Measurements from ENCODE around the gene TCEAL9. TPM values are rescaled to one million over a fixed set of nuclear protein-coding genes. Genes with fewer than 3 reads are reported as not detected.

The TCEAL9 gene
- polyA plus RNA-seq, 1 donor (not counting 4 experiments of a cell fraction or from before 2014, with no cell fraction given), result 104 TPM

DNA sequence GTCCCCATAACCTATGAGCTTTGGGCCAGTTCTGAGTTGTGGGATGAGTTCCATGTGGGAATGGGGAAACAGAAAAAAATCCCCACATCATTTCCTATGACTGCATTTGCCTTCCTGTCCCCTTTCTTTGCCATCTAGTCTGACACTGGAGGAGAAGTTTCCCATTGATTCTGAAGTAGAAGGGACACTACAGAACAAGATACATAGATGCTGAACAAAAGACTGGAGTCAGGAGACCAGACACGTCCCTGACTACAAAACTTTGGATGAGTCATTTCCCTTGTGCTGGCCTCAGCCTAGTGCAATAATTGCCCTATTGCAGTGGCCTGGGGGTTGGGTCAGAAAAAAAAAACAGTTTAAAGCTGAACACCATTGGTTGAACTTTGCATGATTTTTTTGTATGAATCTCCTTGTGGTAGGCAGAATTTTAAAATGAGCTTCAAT is 42.1 kb downstream of the TCEAL9 start:
- no peak for TF ChIP-seq EZH2 (IDR thresholded peaks at IDR 0.05; ENCODE audit: low read length)
- TF ChIP-seq, protein P1, sequence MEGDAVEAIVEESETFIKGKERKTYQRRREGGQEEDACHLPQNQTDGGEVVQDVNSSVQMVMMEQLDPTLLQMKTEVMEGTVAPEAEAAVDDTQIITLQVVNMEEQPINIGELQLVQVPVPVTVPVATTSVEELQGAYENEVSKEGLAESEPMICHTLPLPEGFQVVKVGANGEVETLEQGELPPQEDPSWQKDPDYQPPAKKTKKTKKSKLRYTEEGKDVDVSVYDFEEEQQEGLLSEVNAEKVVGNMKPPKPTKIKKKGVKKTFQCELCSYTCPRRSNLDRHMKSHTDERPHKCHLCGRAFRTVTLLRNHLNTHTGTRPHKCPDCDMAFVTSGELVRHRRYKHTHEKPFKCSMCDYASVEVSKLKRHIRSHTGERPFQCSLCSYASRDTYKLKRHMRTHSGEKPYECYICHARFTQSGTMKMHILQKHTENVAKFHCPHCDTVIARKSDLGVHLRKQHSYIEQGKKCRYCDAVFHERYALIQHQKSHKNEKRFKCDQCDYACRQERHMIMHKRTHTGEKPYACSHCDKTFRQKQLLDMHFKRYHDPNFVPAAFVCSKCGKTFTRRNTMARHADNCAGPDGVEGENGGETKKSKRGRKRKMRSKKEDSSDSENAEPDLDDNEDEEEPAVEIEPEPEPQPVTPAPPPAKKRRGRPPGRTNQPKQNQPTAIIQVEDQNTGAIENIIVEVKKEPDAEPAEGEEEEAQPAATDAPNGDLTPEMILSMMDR (optimal IDR thresholded peaks at IDR 0.05 in 1 of 3, IDR thresholded peaks at IDR 0.05 in 1 of 3, conservative IDR thresholded peaks at IDR 0.05 in 1 of 3; ENCODE audit: extremely low read depth in 1 of 3, insufficient read depth in 2 of 3, low read length in 3 of 3), result no peak
- Histone ChIP-seq H3K4me1 (ENCODE audit: control insufficient read depth, extremely low read depth, insufficient read depth, low read length) (peaks cover 11% of the 10 kb centered on the region), H3K79me2 (ENCODE audit: control insufficient read depth, insufficient read depth, low read length) (no peaks in the 10 kb centered on the region), H3K4me2 (ENCODE audit: control insufficient read depth, extremely low read depth, insufficient read depth, low read depth, low read length) (peak overlapping the region; percentile 9), H3K9ac (ENCODE audit: control insufficient read depth, extremely low read depth, insufficient read depth, low read length) (no peak overlapping the region), H4K20me1 (ENCODE audit: control insufficient read depth, extremely low read depth, insufficient read depth, low read length) (no peaks in the 10 kb centered on the region), H3K27ac (ENCODE audit: control insufficient read depth, insufficient read depth, low read length) (no peak overlapping the region), H3K9me3 (ENCODE audit: control insufficient read depth, low read depth, low read length) (no peaks in the 10 kb centered on the region), H2AFZ (ENCODE audit: control insufficient read depth, low read length) (no peak overlapping the region), H3K36me3 (ENCODE audit: control insufficient read depth in 2 of 2, extremely low read depth in 1 of 2, insufficient read depth in 2 of 2, low read length in 2 of 2) (no peaks in the 10 kb centered on the region), H3K27me3 (ENCODE audit: control insufficient read depth, extremely low read depth, insufficient read depth, low read length) (no peaks in the 10 kb centered on the region), H3K4me3 (ENCODE audit: control insufficient read depth in 2 of 3, extremely low read depth in 1 of 3, insufficient read depth in 2 of 3, low read depth in 1 of 3, low read length in 3 of 3) (no peak overlapping the region), H3K9me1 (ENCODE audit: control insufficient read depth, extremely low read depth, insufficient read depth, low read length) (no peaks in the 10 kb centered on the region)
- dilution Hi-C loops (cut with MboI; ENCODE audit: extremely low pct_ligation_motif_present, low sequenced_read_pairs), result no loop called here
- peak; percentile 90 for FAIRE-seq
- no peak for DNase-seq (ENCODE audit: low read depth, low spot score)

DNA sequence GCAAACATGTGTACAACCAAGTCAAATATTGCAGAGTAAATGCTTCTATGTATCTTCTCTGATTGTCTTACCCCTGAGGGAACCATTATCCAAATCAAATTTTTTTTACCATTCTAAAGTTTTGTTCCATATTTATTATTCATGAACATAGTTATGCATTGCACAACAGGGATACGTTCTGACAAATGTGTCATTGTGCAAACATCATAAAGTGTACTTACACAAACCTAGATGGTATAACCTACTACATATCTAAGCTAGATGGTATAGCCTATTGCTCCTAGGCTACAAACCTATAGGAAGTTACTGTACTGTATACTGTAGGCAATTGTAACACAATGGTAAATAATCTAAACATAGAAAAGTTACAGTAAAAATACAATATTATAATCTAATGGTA is 43.4 kb downstream of the TCEAL9 start:
- H3K4me3 ChIP-seq (ENCODE audit: control insufficient read depth in 2 of 3, extremely low read depth in 1 of 3, insufficient read depth in 2 of 3, low read depth in 1 of 3, low read length in 3 of 3), result no peak overlapping the region
- H3K79me2 ChIP-seq (ENCODE audit: control insufficient read depth, insufficient read depth, low read length), result no peaks in the 10 kb centered on the region
- no peak overlapping the region for H3K27ac ChIP-seq (ENCODE audit: control insufficient read depth, insufficient read depth, low read length)
- H4K20me1 ChIP-seq (ENCODE audit: control insufficient read depth, extremely low read depth, insufficient read depth, low read length), result no peaks in the 10 kb centered on the region
- TF ChIP-seq, protein P1 (optimal IDR thresholded peaks at IDR 0.05 in 1 of 3, IDR thresholded peaks at IDR 0.05 in 1 of 3, conservative IDR thresholded peaks at IDR 0.05 in 1 of 3; ENCODE audit: extremely low read depth in 1 of 3, insufficient read depth in 2 of 3, low read length in 3 of 3), result no peak
- TF ChIP-seq EZH2 (IDR thresholded peaks at IDR 0.05; ENCODE audit: low read length), result no peak
- no peak overlapping the region for H2AFZ ChIP-seq (ENCODE audit: control insufficient read depth, low read length)
- DNase-seq (ENCODE audit: low read depth, low spot score) (no peak), FAIRE-seq (no peak)
- H3K9me3 ChIP-seq (ENCODE audit: control insufficient read depth, low read depth, low read length), result no peaks in the 10 kb centered on the region
- no peaks in the 10 kb centered on the region for H3K9me1 ChIP-seq (ENCODE audit: control insufficient read depth, extremely low read depth, insufficient read depth, low read length)
- H3K9ac ChIP-seq (ENCODE audit: control insufficient read depth, extremely low read depth, insufficient read depth, low read length), result no peak overlapping the region
- no peak overlapping the region for H3K4me2 ChIP-seq (ENCODE audit: control insufficient read depth, extremely low read depth, insufficient read depth, low read depth, low read length)
- peaks cover 11% of the 10 kb centered on the region for H3K4me1 ChIP-seq (ENCODE audit: control insufficient read depth, extremely low read depth, insufficient read depth, low read length)
- dilution Hi-C loops (cut with MboI; ENCODE audit: extremely low pct_ligation_motif_present, low sequenced_read_pairs), result no loop called here
- H3K36me3 ChIP-seq (ENCODE audit: control insufficient read depth in 2 of 2, extremely low read depth in 1 of 2, insufficient read depth in 2 of 2, low read length in 2 of 2), result no peaks in the 10 kb centered on the region
- H3K27me3 ChIP-seq (ENCODE audit: control insufficient read depth, extremely low read depth, insufficient read depth, low read length), result no peaks in the 10 kb centered on the region
